HG02943 (cell line): ENCODE results near the gene SPECC1.
"Not testable (repeated sequence)": the region's sequence is repeated elsewhere in the genome, so short reads cannot be mapped to it uniquely, and the experiment has no call there.

Experiments used
- ATAC-seq: cut with Tn5 transposase; IDR thresholded peaks from one replicate; pipeline ENCODE4 v1.9.1; 2021; ENCODE audit warnings: mild to moderate bottlenecking, low read depth, moderate library complexity; ENCODE audit not compliant: unreplicated experiment

SPECC1 gene

GRCh38 chr17:20067711-20068110 is 58.6 kb downstream of the SPECC1 start:
- no peak for ATAC-seq

- ATAC-seq: no peak
Measured at GRCh38 chr17:20068445-20068844, 59.3 kb downstream of the SPECC1 start.

GRCh38 chr17:20071824-20072691 is 62.9 kb downstream of the SPECC1 start:
- no peak for ATAC-seq

- no peak for ATAC-seq
Measured at GRCh38 chr17:20072692-20072992, 63.5 kb downstream of the SPECC1 start.

GRCh38 chr17:20073055-20073979 is 64.2 kb downstream of the SPECC1 start:
- no peak for ATAC-seq

GRCh38 chr17:20074001-20074400 is 64.8 kb downstream of the SPECC1 start:
- no peak for ATAC-seq

GRCh38 chr17:20074489-20074888 is 65.3 kb downstream of the SPECC1 start:
- no peak for ATAC-seq

GRCh38 chr17:20076137-20076536 is 67.0 kb downstream of the SPECC1 start:
- ATAC-seq: not testable (repeated sequence)

GRCh38 chr17:20077978-20078685 is 69.0 kb downstream of the SPECC1 start:
- no peak for ATAC-seq

GRCh38 chr17:20080513-20080912 is 71.4 kb downstream of the SPECC1 start:
- no peak for ATAC-seq

GRCh38 chr17:20083156-20083859 is 74.1 kb downstream of the SPECC1 start:
- ATAC-seq: no peak

- no peak for ATAC-seq
Measured at GRCh38 chr17:20084621-20085282, 75.6 kb downstream of the SPECC1 start.

- no peak for ATAC-seq
Measured at GRCh38 chr17:20085283-20085845, 76.2 kb downstream of the SPECC1 start.

- ATAC-seq: no peak
Measured at GRCh38 chr17:20086416-20087076, 77.4 kb downstream of the SPECC1 start.

- ATAC-seq: no peak
Measured at GRCh38 chr17:20087538-20088250, 78.5 kb downstream of the SPECC1 start.

- no peak for ATAC-seq
Measured at GRCh38 chr17:20089756-20090547, 80.8 kb downstream of the SPECC1 start.

GRCh38 chr17:20091174-20092029 is 82.2 kb downstream of the SPECC1 start:
- no peak for ATAC-seq
